ENCODE results near the gene HAGHL. TPM values are rescaled to one million over a fixed set of nuclear protein-coding genes. Genes with fewer than 3 reads are reported as not detected.

HAGHL gene
- total and polyA plus RNA-seq, 2 of the 8 experiments (the other 6 are each of a cell fraction or from before 2014, with no cell fraction given) = 26.6 to 26.9 TPM

DNA sequence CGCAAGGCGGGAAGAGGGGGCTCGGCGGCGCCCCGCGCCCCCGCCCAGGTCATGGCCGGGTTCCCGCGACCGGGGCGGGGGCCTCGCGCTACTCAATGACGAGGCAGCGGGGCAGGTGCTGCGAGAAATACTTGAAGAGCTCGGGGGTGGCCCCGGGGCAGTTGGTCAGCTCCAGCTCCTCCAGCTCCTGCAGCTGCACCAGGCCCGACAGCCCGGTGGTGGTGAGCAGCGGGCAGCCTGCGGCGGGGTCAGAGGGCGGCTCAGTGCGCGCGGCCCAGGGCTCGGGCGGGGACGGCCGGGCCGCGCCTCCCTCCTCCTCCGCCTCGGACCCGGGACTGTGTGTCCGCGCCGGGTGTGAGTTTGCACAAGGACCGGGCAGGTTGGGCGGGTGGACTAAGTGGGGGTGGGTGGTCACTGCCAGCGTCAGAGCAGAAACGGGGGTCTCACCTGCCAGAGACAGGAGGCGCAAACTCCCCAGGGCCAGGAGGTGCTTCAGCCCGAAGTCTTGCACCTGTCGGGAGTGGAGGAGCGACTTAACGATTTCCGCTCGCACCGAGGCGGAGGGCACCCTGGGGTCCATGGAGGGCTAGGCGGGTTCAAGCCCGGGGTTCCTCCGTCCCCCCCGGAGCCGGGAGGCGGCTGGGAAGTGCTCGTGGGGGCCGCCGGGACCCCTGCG lies 32.6 kb upstream of the HAGHL start (continued):
- TF ChIP-seq, protein P1, sequence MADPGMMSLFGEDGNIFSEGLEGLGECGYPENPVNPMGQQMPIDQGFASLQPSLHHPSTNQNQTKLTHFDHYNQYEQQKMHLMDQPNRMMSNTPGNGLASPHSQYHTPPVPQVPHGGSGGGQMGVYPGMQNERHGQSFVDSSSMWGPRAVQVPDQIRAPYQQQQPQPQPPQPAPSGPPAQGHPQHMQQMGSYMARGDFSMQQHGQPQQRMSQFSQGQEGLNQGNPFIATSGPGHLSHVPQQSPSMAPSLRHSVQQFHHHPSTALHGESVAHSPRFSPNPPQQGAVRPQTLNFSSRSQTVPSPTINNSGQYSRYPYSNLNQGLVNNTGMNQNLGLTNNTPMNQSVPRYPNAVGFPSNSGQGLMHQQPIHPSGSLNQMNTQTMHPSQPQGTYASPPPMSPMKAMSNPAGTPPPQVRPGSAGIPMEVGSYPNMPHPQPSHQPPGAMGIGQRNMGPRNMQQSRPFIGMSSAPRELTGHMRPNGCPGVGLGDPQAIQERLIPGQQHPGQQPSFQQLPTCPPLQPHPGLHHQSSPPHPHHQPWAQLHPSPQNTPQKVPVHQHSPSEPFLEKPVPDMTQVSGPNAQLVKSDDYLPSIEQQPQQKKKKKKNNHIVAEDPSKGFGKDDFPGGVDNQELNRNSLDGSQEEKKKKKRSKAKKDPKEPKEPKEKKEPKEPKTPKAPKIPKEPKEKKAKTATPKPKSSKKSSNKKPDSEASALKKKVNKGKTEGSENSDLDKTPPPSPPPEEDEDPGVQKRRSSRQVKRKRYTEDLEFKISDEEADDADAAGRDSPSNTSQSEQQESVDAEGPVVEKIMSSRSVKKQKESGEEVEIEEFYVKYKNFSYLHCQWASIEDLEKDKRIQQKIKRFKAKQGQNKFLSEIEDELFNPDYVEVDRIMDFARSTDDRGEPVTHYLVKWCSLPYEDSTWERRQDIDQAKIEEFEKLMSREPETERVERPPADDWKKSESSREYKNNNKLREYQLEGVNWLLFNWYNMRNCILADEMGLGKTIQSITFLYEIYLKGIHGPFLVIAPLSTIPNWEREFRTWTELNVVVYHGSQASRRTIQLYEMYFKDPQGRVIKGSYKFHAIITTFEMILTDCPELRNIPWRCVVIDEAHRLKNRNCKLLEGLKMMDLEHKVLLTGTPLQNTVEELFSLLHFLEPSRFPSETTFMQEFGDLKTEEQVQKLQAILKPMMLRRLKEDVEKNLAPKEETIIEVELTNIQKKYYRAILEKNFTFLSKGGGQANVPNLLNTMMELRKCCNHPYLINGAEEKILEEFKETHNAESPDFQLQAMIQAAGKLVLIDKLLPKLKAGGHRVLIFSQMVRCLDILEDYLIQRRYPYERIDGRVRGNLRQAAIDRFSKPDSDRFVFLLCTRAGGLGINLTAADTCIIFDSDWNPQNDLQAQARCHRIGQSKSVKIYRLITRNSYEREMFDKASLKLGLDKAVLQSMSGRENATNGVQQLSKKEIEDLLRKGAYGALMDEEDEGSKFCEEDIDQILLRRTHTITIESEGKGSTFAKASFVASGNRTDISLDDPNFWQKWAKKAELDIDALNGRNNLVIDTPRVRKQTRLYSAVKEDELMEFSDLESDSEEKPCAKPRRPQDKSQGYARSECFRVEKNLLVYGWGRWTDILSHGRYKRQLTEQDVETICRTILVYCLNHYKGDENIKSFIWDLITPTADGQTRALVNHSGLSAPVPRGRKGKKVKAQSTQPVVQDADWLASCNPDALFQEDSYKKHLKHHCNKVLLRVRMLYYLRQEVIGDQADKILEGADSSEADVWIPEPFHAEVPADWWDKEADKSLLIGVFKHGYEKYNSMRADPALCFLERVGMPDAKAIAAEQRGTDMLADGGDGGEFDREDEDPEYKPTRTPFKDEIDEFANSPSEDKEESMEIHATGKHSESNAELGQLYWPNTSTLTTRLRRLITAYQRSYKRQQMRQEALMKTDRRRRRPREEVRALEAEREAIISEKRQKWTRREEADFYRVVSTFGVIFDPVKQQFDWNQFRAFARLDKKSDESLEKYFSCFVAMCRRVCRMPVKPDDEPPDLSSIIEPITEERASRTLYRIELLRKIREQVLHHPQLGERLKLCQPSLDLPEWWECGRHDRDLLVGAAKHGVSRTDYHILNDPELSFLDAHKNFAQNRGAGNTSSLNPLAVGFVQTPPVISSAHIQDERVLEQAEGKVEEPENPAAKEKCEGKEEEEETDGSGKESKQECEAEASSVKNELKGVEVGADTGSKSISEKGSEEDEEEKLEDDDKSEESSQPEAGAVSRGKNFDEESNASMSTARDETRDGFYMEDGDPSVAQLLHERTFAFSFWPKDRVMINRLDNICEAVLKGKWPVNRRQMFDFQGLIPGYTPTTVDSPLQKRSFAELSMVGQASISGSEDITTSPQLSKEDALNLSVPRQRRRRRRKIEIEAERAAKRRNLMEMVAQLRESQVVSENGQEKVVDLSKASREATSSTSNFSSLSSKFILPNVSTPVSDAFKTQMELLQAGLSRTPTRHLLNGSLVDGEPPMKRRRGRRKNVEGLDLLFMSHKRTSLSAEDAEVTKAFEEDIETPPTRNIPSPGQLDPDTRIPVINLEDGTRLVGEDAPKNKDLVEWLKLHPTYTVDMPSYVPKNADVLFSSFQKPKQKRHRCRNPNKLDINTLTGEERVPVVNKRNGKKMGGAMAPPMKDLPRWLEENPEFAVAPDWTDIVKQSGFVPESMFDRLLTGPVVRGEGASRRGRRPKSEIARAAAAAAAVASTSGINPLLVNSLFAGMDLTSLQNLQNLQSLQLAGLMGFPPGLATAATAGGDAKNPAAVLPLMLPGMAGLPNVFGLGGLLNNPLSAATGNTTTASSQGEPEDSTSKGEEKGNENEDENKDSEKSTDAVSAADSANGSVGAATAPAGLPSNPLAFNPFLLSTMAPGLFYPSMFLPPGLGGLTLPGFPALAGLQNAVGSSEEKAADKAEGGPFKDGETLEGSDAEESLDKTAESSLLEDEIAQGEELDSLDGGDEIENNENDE (IDR thresholded peaks at IDR 0.05; ENCODE audit: insufficient replicate concordance, low read length) = no peak
- TF ChIP-seq EP300 (IDR thresholded peaks at IDR 0.05; ENCODE audit: borderline replicate concordance in 1 of 2, low read depth in 2 of 2, low read length in 2 of 2) (no peak), EZH2 (IDR thresholded peaks at IDR 0.05; ENCODE audit: low read depth, low read length, severe bottlenecking) (peak; percentile 33), RNF2 (IDR thresholded peaks at IDR 0.05; ENCODE audit: borderline replicate concordance, low read depth, low read length, missing control alignments, poor library complexity, severe bottlenecking) (no peak), SRF (IDR thresholded peaks at IDR 0.05; ENCODE audit: low read depth, low read length) (no peak), SUZ12 (IDR thresholded peaks at IDR 0.05; ENCODE audit: low read length) (peak; percentile 36; the same call in 1 of the 2 replicates), JUN (IDR thresholded peaks at IDR 0.05; ENCODE audit: low read depth, low read length) (no peak)
- TF ChIP-seq, protein P2, sequence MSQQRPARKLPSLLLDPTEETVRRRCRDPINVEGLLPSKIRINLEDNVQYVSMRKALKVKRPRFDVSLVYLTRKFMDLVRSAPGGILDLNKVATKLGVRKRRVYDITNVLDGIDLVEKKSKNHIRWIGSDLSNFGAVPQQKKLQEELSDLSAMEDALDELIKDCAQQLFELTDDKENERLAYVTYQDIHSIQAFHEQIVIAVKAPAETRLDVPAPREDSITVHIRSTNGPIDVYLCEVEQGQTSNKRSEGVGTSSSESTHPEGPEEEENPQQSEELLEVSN (IDR thresholded peaks at IDR 0.05) = no peak

Data from H1 (cell line).